DND-41 (cell line): ENCODE results near the gene KCNQ1OT1.

Source experiments
- ATAC-seq: fragments of 200-7000 bp; cut with Tn5 transposase; 3 replicates; pipeline ENCODE4 v1.9.1; 2021; ENCODE audit warnings: low read depth; ENCODE audit not compliant: insufficient read depth
- DNase-seq: peaks from one replicate; pipeline ENCODE4 v3.0.0-alpha.2; 2020
- H2AFZ ChIP-seq: 2 replicates; pipeline ENCODE4 v1.6.0; 2012; ENCODE audit warnings: low read depth, low read length
- H3K27ac ChIP-seq: 2 replicates; pipeline ENCODE4 v1.5.1; 2012; ENCODE audit warnings: low read length, inconsistent platforms
- H3K27me3 ChIP-seq: fragments of 200-600 bp; sonication (generic); 2 replicates; pipeline ENCODE4 v1.6.0; 2012; ENCODE audit warnings: low read length, mild to moderate bottlenecking, inconsistent platforms; ENCODE audit not compliant: insufficient read depth, poor library complexity
- H3K36me3 ChIP-seq: 2 replicates; pipeline ENCODE4 v1.5.1; 2012; ENCODE audit warnings: low read length, inconsistent platforms; ENCODE audit not compliant: insufficient read depth
- H3K4me1 ChIP-seq: 2 replicates; pipeline ENCODE4 v1.5.1; 2012; ENCODE audit warnings: mild to moderate bottlenecking, low read length; ENCODE audit not compliant: insufficient read depth
- H3K4me2 ChIP-seq: 2 replicates; pipeline ENCODE4 v1.6.0; 2012; ENCODE audit warnings: mild to moderate bottlenecking, moderate library complexity, low read length, inconsistent platforms; ENCODE audit not compliant: insufficient read depth
- H3K4me3 ChIP-seq, 2 experiments: fragments of 200-600 bp in 1 of 2; shearing (Covaris generic) in 1 of 2; 2 replicates each; pipeline ENCODE4 v1.5.1; 2012 to 2016; ENCODE audit warnings: inconsistent platforms in 2 of 2, low read length in 2 of 2, mild to moderate bottlenecking in 2 of 2, low read depth in 1 of 2, moderate library complexity in 1 of 2
- H3K79me2 ChIP-seq: 2 replicates; pipeline ENCODE4 v1.6.0; 2012; ENCODE audit warnings: low read length, inconsistent platforms; ENCODE audit not compliant: insufficient read depth
- H3K9ac ChIP-seq: 2 replicates; pipeline ENCODE4 v1.6.0; 2012; ENCODE audit warnings: low read depth, mild to moderate bottlenecking, inconsistent platforms, low read length, moderate library complexity
- H3K9me3 ChIP-seq: 2 replicates; pipeline ENCODE4 v1.5.1; 2012; ENCODE audit warnings: low read length, moderate library complexity, mild to moderate bottlenecking, inconsistent platforms; ENCODE audit not compliant: insufficient read depth, severe bottlenecking
- H4K20me1 ChIP-seq: 2 replicates; pipeline ENCODE4 v1.6.0; 2012; ENCODE audit warnings: low read length; ENCODE audit not compliant: insufficient read depth
- CTCF ChIP-seq: IDR thresholded peaks from 2 replicates; pipeline ENCODE4 v1.5.1; 2012; ENCODE audit warnings: borderline replicate concordance, low read length, moderate library complexity, mild to moderate bottlenecking; ENCODE audit not compliant: poor library complexity, severe bottlenecking; ENCODE audit errors: extremely low read depth
- EZH2 ChIP-seq: IDR thresholded peaks from 3 replicates; pipeline ENCODE4 v1.6.1; 2012; ENCODE audit warnings: borderline replicate concordance, low read depth, mild to moderate bottlenecking, moderate library complexity, low read length, inconsistent platforms; ENCODE audit not compliant: severe bottlenecking

KCNQ1OT1 gene

DNA sequence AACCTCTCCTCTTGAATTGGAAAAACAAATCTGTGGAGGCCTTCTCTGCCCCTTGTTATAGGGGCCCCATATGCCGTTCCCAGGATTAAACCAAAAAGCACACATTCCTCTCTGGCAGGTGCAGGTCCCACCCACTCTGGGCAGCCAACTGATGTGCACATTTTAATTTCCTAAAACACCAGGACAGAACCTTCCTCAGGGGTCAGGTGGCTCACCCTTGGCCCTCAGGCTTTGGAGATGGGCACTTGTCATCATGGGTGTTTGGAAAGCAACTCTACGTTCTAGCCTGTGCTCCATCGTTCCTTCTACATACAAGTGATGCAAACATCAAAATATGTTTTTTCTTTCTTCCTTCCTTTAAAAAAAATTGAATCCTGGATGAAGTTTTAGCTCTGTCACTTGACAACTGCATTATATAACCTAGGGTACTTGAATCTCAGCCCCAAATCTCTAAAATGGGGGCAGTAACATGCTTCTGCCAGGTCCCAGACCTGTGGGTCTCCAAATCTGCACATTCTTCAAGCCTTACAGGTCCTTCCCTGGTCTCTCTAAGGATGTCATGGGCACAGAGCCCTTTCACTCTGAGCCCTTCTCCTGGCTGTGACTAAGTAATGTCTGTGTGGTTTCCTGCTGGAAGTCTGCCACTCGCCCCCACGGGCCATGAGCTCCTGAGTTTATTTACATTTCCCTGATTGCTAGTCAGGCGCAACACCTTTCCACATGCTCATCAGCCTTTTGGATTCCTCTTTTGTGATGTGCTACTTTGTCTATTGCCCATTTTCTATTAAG is 43.8 kb downstream of the KCNQ1OT1 start:
- Histone ChIP-seq H3K79me2 (no peaks in the 10 kb centered on the region), H3K4me1 (no peaks in the 10 kb centered on the region), H3K36me3 (no peaks in the 10 kb centered on the region), H3K4me2 (no peak overlapping the region), H3K9me3 (peaks cover 7% of the 10 kb centered on the region), H3K4me3 (no peak overlapping the region), H3K27ac (no peak overlapping the region), H3K27me3 (peaks cover 6% of the 10 kb centered on the region), H4K20me1 (no peaks in the 10 kb centered on the region), H3K9ac (no peak overlapping the region), H2AFZ (no peak overlapping the region)
- DNase-seq (no peak), ATAC-seq (no peak)
- no peak for TF ChIP-seq CTCF
- TF ChIP-seq EZH2: no peak

- no peak for TF ChIP-seq EZH2
- no peak for TF ChIP-seq CTCF
- Histone ChIP-seq H2AFZ (no peak overlapping the region), H3K9ac (no peak overlapping the region), H3K27me3 (peaks cover 4% of the 10 kb centered on the region), H3K4me2 (no peak overlapping the region), H3K27ac (no peak overlapping the region), H4K20me1 (no peaks in the 10 kb centered on the region), H3K4me3 (no peak overlapping the region), H3K36me3 (no peaks in the 10 kb centered on the region), H3K4me1 (no peaks in the 10 kb centered on the region), H3K79me2 (no peaks in the 10 kb centered on the region), H3K9me3 (peaks cover 9% of the 10 kb centered on the region)
- ATAC-seq (no peak), DNase-seq (no peak)
These were observed 44.6 kb downstream of the KCNQ1OT1 start for GRCh38 chr11:2655016-2655719.

DNA sequence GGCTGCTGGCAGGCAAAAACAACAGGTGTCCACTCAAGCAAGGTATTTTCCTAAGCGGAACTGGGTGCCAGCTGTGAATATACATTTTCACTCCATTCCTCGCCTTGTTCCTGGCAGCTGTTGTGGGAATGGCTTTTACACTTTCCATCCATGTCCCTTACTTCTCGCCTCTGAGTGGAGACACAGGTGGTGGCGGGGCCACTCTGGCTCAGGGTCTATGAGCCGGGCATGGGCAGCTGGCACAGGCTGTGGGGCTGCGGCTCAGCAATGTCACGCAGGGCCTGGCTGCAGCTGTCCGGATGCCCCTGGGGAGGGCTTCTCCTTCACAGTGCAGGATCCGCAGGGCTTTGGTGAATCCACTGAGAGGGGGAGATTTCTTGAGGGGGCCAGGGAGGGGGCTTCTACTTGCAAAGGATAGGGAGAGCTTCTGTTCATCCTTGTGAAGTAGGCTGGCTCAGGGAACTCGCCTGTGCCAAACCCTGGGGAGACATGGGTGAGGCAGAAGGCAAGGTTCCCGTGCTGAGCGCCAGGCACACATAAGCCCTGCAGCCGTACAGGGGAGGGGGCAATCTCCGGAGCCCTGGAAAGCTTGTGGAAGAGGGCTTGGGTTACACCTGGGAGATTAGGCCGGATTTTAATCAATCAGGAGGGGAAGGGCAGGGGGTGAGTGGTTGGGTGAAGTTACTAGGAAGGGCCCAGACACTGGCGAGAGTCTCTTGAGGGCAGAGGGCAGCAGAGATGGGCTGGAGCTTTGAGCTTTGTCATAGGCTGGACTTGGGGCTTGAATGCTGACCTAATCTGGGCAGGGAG is 45.7 kb downstream of the KCNQ1OT1 start:
- Histone ChIP-seq H3K79me2 (no peaks in the 10 kb centered on the region), H3K9ac (no peak overlapping the region), H3K4me3 (no peak overlapping the region), H4K20me1 (no peaks in the 10 kb centered on the region), H3K27me3 (peaks cover 4% of the 10 kb centered on the region), H3K36me3 (no peaks in the 10 kb centered on the region), H3K4me2 (no peak overlapping the region), H2AFZ (no peak overlapping the region), H3K9me3 (peaks cover 16% of the 10 kb centered on the region), H3K27ac (no peak overlapping the region), H3K4me1 (no peaks in the 10 kb centered on the region)
- TF ChIP-seq CTCF (no peak), EZH2 (no peak)
- no peak for ATAC-seq
- no peak for DNase-seq
